ENCODE results near the gene UNC13C.

DNA sequence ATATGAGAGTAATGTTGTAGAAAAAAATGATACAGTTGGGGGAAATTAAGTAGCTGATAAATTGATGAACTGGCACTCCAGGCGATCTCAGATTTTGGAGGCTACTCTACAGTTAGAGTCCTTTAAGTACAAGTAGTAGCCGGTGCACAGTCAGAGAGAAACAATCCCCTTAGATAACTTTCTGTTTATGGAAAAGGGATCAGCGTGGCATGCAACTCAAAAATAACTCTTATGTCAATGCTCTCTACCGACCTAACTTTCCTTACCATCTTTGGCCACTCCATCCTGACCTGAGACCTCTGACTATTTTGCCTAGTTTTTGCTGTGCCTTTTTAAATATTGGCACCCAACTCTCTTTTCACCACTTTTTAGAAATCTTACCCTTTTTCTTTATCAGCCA lies 299.6 kb downstream of the UNC13C start:
- TF ChIP-seq TAF1 (IDR thresholded peaks at IDR 0.05; ENCODE audit: borderline replicate concordance, low read depth, low read length) (no peak), POLR2AphosphoS5 (IDR thresholded peaks at IDR 0.05; ENCODE audit: low read depth, low read length) (no peak)

Measured in GM12892 (cell line).